CD4-positive, alpha-beta T cell treated with Interferon alpha-2 for 1 hour (primary cell): ENCODE data around the gene STX2.
"Not testable (repeated sequence)": the region's sequence is repeated elsewhere in the genome, so short reads cannot be mapped to it uniquely, and the experiment has no call there.

Experiments used
- DNase-seq, 2 donors: peaks; one replicate each; pipeline ENCODE4 v3.0.0-alpha.2; 2020 to 2022

The STX2 gene

DNA sequence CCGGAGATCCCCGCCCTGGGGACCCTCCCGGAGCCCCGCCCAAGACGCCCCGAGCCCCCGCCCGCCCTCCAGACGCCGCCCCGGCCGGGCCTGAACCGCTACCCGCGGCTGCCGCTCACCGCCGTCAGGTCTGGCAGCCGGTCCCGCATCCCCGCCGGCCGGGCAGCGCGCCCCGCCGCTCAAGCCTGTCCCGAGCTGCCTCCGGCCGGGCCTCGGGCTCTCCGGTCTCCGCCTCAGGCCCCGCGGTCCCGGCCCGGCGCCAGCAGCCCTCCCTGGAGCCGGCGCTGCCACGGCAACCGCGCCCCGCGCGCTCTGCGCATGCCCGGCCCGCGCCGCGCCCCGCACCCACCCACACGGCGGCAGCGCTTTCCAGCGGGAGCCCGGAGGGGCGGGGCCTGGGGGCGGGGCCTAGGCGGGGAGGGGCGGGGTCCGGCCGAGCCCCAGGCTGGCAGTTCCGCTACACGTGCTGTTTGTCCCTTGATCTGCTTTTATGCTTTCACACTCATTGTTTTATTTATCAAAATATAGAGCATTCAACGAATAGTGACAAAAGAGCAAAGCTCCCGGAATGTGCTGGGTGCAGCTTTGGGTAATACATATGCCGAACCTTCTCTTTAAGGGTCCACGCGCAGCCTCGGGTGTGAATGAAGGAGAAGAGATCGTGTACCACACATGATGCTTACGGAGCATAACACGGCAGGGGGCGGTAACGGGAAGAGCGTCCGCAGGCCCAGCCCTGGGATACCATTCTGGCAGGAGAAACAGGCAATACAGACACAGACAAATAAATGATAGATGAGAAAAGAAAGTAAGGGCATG is at the start of gene STX2:
Gene STX2 (minus strand): TSS at position 300 of the 819 bp plus-strand sequence. CDS start 151 bp downstream, at position 149.
- DNase-seq = peak; percentile 88 to 92

DNA sequence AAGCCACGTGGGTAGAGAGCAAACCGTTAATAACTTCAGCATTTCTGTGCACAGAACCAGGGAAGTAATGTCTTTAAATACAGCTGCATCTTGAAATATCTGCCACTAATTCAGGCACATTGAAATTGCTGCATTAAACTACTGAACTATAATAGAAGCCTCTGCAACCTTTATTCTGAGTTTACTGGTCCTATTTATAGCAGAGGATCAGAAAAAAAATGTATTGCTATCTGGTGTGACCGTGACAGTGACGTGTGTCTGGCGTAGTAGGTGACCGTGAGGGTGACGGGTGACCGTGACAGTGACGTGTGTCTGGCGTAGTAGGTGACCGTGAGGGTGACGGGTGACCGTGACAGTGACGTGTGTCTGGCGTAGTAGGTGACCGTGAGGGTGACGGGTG is 48.1 kb upstream of the STX2 start:
- not testable (repeated sequence) for DNase-seq

DNA sequence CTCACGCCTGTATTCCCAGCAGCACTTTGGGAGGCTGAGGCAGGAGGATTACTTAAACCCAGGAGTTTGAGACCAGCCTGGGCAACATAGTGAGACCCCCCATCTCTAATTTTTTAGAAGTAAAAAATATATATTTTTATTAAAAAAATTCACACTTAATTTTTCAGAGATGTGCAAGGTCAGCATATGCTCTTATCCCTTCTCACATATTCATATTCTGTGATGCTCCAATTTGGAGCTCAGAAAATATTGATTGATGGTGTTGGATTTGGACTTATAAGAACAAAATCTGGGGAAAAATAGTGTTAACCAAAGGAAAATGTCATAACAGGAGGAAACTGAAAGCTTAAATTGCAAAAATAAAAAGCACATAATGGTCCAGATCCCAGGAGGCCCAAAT is 42.5 kb upstream of the STX2 start:
- no peak for DNase-seq

DNA sequence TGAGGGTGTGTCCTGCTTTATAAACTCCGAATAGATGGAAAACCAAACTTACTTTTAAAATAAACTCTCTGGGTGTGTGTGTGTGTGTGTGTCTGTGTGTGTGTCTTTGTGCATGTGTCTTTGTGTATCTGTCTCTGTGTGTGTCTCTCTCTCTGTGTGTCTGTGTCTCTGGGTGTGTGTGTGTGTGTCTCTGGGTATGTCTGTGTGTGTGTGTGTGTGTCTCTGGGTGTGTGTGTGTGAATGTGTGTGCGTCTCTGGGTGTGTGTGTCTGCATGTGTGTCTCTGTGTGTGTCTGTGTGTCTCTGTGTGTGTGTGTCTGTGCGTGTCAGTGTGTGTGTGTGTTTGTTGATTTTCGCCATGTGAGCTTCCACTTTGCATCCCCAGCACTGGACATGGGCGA is 42.0 kb upstream of the STX2 start:
- no peak for DNase-seq

DNA sequence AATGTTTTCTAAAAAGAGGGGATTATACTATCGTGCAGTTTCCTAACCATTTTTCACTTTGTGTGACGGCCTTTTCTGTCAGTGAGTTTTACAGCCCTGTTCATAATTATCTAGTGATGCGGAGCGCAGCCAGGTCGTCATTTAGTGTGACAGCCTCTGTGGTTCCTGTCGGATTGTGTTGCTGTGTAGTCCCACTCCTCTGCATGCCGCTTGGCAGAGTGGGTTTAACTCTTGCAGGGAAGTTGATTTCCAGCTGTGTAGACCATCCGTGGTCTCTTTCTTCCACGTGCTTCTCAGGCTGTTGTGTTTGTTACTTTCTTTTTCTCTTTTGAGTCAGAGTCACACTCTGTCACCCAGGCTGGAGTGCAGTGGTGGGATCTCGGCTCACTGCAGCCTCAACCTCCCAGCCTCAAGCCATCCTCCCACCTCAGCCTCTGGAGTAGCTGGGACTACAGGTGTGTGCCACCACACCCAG is 41.4 kb upstream of the STX2 start:
- DNase-seq = no peak

DNA sequence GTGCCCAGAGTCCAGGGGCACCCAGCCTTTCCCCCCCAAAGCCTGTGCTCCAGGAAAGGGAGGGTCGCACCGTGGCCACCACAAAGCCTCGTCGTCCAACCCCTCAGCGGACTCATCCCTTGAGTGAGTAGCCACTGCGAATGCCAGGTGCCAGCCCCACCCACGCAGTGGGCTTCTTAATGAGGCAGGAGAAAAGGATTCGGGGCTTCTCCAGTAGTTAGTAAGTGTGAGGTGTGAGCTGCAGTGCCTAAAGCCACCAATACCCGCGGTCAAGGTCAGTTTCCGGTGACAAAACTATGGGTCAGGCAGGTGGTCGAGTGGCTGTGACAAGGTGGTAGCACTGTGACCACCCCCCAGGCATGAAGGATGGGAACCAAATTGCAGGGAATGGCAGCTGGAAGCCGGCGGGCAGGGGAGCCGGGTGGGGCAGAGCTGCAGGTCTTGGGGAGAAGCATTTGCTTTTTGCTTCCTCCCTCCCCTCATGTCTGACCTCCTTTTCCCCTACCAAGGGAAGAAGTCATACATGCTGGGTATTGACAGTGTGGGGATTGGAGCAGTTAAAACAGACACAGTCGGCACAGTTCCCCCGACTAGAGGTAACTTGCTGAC is 40.8 kb upstream of the STX2 start:
- DNase-seq = no peak

DNA sequence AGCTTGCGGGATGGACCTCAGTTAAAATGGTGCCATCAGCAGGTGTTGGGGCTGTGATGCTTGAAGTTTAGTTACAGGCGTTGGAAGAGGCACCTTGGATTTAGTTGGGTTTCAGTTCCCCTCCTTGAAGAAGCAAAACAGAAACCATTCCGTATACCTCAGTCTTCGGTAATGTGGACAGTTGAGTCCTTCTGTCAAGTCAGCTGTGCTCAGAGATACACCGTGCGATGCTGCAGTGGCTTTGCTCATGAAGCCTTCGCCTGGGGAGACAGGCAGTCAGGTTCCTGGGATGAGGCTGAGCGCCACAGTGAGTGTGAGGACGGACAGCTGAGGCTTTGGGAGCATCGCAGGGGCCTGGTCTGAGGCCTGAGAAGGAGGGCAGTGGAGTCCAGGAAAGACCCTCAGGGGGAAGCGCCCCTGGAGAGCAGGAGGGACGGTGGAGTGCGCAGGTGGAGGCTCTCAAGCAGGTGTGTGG is 40.2 kb upstream of the STX2 start:
- DNase-seq = peak in 1 of 2 donors; percentile 2

DNA sequence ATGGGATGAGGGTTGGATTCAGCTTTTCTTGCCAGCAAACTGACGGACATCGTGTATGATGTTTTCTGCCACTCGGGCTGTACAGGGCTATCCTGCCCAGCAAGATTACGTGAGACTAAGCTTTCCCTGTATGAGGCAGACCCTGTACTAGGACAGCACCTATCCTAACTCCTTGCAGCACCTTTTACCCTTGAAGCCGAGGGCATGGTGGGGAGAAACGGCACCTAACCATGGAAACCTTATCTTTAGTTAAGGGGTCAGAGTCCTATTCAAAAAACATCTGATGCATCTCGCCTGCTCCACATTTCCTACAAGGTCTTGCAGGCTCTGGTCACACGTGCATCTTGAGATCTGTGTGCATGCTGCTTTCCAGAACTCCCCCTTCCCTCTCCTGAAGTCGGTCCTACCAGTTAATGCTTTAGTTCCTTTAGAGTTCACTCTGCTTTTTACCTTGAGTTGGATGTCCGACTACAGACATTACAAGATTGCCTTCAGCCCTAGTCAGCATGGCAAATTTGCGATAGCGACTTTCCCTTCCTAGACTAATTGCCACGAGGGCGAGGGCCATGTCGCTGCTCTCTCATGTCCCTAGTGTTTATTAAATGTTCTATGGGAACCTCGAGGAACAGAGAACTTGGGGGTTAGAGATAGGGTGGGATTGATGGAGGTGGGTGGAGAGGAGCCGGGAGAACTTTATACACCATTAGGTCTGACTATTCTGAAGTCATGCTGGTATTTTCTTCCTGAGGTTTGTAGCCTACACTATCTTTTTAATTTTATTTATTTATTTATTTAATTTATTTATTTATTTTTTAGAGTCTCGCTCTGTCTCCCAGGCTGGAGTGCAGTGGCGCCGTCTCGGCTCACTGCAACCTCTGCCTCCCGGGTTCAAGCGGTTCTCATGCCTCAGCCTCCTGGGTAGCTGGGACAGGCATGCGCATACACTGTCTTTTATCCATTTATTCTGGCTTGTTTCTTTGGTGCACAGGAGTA is 39.4 kb upstream of the STX2 start:
- DNase-seq = no peak

DNA sequence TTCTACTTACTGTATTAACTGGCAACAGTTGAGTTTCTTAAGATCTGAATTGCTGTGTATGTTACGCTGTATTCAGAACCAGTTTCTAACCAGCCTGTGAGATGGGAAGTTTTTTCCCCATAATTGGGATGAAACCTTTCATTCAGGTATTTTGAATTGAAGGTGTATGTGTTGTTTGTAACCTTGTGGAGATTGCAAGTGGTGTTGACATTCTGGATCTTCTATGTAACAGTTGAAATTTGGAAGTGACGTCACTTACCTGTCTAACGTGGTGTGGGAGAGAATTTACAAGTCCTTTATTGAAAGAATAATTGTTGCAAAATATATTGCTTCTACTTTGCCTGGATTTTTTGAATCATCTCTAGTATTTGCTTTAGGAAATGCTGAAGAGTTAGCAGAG is 38.3 kb upstream of the STX2 start:
- no peak for DNase-seq

DNA sequence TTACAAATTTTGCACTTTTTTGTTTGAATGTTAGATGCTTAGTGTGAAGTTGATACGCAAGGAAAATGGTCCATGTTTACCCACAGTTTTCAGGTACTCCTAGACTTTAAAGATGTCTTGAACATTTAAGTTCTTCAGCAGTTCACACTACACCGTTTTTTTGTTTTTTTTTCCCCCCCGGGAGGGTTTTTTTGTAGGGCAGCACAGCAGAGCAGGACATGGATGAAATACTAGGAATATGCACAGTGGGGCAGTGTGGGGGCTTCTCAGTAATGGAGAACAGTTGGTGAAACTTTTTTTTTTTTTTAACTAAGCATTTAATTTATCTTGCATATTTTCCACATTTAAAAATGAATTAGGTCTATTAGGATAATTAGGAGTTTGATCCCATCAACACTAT is 37.7 kb upstream of the STX2 start:
- DNase-seq = no peak

DNA sequence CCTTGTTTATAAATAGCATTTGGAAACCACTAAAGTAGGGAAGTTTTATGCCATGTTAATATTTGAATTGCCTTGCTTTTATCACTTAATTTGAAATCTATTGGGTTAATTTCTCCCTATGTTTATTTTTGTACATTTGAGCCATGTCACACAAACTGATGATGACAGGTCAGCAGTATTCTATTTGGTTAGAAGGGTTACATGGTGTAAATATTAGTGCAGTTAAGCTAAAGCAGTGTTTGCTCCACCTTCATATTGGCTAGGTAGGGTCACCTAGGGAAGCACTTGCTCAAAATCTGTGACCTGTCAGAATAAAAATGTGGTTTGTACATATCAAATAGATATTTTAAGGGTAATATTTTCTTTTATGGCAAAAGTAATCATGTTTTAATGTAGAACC is 37.2 kb upstream of the STX2 start:
- no peak for DNase-seq

DNA sequence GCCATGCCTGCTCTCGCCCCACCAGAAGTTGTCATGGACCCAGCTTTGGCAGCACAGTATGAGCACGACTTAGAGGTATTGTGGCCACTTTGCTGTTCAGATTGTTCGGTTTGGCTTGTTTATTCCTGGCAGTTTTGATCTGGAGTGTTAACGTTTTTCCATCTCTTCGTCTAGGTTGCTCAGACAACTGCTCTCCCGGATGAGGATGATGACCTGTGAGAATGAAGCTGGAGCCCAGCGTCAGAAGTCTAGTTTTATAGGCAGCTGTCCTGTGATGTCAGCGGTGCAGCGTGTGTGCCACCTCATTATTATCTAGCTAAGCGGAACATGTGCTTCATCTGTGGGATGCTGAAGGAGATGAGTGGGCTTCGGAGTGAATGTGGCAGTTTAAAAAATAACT is 36.7 kb upstream of the STX2 start:
- not testable (repeated sequence) for DNase-seq

DNA sequence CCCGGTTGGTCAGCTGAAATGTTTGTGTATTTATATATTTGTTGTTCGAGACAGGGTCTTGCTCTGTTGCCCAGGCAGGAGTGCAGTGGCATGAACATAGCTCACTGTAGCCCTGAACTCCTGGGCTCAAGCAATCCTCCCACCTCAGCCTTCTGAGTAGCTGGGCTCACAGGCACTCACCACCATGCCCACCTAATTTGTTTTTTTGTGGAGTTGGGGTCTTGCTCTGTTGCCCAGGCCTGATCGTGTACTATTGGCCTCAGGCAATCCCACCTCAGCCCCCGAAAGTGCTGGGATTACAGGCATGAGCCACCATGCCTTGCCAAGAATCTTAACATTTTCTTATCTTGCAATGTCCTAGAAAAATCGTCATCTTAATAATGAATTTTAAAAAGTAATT is 36.1 kb upstream of the STX2 start:
- DNase-seq = no peak

DNA sequence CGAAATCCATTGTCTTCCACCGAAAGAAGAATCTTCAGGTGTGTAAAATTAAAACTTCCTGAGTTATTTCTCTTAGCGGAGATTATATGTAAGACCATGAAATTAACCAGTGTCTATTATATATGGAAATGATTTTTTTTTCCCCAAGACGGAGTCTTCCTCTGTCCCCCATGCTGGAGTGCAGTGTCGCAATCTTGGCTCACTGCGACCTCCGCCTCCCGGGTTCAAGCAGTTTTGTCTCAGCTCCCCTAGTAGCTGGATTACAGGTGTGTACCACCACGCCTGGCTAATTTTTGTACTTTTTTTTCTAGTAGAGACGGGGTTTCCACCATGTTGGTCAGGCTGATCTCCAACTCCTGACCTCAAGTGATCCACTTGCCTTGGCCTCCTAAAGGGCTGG is 35.6 kb upstream of the STX2 start:
- no peak for DNase-seq

DNA sequence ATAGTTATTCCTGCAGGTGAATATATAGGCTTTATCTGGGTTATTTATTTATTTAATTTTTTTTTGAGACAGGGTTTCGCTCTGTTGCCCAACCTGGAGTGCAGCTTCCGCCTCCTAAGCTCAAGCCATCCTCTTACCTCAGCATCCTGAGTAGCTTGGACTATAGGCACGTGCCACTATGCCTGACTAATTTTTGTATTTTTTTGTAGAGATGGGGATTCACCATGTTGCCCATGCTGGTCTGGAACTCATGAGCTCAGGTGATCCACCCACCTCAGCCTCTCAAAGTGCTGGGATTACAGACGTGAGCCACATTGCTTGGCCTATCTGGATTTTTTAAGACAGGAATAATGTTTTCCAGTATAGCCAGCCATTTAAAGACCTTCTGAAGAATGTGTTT is 34.8 kb upstream of the STX2 start:
- no peak for DNase-seq

DNA sequence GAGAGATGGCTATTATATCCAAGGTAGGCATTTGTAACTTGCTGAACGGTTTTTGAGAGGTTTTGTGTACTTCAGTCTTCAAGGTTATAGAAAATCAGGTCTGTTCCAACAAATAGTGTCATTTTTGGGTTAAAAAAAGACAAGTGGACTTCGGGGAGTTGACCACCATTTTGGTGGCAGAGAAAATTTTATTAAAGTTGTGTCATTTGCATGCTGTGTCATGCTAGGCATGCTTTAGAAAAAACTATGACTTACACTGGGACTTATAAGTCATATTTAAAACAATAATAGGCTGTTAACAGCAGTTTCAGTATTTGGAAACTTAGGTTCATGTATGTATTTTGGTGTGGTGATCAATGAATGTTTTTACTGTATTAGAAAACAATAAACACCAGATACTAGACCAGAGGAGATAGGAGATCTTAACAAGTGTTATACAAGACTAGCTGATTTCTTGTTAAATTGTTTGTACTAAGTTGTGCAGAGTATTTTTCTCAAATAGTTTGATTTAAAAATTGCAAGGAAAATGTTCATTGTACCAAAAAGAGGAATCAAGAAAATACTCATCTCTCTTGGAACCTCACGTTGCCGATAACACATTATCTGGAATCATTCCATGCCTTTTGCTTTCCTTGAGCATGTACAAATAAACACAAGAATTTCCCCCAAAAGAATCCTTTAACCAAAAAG is 34.2 kb upstream of the STX2 start:
- DNase-seq = no peak

DNA sequence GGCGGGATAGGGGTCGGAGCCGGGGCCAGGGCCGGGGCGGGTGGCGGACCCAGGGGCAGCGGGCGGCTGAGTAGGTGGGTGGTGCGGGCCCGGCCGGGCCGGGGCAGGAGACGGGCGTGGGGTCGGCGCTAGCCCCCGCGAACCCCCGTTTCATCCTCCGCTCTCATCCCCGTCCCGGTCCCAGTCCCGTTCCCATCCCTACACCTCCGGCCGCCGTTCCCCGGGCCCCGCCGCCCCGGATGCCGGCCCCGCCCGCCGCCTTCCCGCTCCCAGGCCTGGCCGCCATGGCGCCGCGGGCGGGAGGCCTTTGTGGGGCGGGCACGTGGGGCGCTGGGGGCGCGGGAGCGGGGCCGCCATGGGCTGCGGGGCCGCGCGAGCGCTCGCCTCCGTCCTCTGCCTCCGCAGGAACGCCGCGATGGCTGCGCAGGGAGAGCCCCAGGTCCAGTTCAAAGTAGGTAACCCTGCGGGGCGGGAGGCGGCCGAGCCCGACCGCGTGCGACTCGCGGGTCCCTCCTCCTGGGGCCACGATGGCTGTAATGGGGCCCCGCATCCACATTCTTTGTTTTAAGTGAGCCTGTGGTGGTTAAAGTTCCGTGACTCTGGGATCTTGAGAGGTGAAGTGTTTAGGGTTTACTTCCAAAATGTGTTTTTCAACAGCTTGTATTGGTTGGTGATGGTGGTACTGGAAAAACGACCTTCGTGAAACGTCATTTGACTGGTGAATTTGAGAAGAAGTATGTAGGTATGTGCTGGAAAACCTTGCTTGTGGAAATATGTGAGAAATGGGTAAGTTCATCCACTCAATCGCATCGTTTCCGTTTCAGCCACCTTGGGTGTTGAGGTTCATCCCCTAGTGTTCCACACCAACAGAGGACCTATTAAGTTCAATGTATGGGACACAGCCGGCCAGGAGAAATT is 33.4 kb upstream of the STX2 start:
- peak; percentile 33 to 64 for DNase-seq

DNA sequence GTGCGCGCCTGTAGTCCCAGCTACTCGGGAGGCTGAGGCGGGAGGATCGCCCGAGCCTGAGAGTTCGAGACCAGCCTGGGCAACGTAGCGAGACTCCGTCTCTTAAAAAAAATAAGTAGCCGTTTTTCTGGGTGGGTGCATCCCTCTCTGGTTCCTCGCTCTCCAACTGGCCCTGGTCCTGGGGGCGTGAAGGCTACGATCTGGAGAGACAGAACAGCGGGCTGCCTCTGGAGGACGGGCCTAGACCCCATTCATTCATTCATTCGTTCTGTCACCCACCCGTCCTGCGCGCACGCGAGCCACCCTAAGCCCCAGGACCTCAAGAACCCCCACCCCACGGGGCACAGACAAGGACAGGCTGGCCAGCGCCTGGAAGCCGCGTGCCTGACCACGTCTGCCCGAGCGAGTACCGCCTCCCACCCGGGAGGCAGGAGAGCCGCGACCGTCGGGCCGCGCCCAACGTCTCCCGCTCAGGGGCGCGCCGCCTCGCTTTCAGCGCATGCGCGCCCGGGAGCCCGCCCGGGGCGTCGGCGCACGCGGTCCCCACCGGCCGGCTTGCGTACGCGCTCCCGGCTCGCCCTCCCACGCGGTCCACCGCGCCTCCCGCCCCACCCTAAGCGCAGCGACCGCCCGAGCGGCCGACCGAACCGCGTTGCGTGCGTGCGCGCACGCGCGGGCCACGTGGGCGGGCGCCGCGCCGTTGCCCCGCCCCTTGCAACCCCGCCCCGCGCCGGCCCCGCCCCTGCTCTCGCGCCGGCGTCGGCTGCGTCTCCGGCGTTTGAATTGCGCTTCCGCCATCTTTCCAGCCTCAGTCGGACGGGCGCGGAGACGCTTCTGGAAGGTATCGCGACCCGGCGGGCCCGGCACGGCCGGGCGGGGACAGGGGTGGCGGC is 32.5 kb upstream of the STX2 start, which contains the start of gene RAN:
Gene RAN (plus strand): TSS at position 781 of the 893 bp plus-strand sequence. CDS start 528 bp downstream, outside the sequence.
- DNase-seq = peak; percentile 94 to 95

DNA sequence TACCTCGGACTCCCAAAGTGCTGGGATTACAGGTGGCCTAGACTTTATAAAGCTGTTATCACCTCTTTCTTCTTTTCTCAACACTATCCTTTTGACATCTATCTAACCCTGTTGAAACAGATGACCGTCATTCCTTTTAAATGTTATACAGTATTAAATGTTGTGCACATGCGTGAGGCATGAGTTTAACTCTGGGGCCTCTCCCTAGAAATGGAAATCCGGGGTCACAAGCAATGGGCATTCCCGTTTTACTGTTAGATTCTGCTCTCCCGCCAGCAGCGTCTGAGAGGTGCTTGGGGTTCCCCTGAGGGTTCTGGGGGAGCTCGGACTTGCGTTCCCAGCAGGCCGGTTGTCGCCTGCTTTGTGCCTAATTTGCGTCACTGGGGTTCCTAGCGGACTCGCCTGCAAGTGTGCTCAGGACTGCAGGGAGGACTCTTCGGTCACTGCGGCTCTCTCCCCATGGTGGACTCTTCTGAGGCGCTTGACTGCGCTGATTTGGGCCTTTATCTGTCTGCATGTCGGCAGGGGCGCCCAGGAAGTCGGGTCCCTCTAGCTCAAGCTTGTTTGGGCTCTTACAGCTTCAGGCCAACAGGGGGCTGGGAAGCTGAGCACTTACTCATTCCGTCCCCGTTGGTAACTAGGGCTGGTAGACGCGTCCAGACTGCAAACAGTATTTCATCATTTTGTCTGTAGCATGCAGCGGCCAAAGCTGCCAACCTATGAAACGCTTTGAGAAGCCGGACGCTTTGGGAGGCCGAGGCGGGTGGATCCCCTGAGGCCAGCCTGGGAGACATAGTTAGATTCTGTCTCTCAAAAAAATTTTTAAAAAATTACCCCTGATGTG is 31.6 kb upstream of the STX2 start:
- peak; percentile 74 to 79 for DNase-seq
